Fibroblast of pulmonary artery (primary cell): Measurements from ENCODE around the gene POU3F2.

ENCODE experiments used
- DNase-seq: peaks from one replicate; pipeline ENCODE4 v3.0.0-alpha.2; 2010; ENCODE audit warnings: low read depth
- H3K4me3 ChIP-seq: replicated peaks from 2 replicates; pipeline ENCODE4 v1.5.1; 2011; ENCODE audit warnings: low read depth, mild to moderate bottlenecking, control low read depth, low read length, moderate library complexity
- CTCF ChIP-seq: IDR thresholded peaks from 2 replicates; pipeline ENCODE4 v1.5.1; 2011; ENCODE audit warnings: mild to moderate bottlenecking, control low read depth, low read length, inconsistent platforms; ENCODE audit errors: missing control alignments

Gene POU3F2

GRCh38 chr6:98824902-98825599 is 9.3 kb upstream of the POU3F2 start:
- no peak for TF ChIP-seq CTCF
- no peak for DNase-seq
- no peak overlapping the region for H3K4me3 ChIP-seq

GRCh38 chr6:98825600-98826230 is 8.7 kb upstream of the POU3F2 start:
- H3K4me3 ChIP-seq = no peak overlapping the region
- DNase-seq = no peak
- no peak for TF ChIP-seq CTCF

- no peak overlapping the region for H3K4me3 ChIP-seq
- DNase-seq = no peak
- no peak for TF ChIP-seq CTCF
Observed at GRCh38 chr6:98827295-98828159, 6.8 kb upstream of the POU3F2 start.

GRCh38 chr6:98828211-98828788 is 6.1 kb upstream of the POU3F2 start:
- TF ChIP-seq CTCF = no peak
- no peak for DNase-seq
- H3K4me3 ChIP-seq = no peak overlapping the region

GRCh38 chr6:98828941-98829411 is 5.4 kb upstream of the POU3F2 start:
- H3K4me3 ChIP-seq = no peak overlapping the region
- TF ChIP-seq CTCF = no peak
- DNase-seq = no peak

GRCh38 chr6:98830146-98830545 is 4.2 kb upstream of the POU3F2 start:
- no peak for TF ChIP-seq CTCF
- no peak overlapping the region for H3K4me3 ChIP-seq
- no peak for DNase-seq
